ACHN (cell line): ENCODE data around the gene FHAD1.

Experiments
- DNase-seq: peaks from one replicate; pipeline ENCODE4 v3.0.0-alpha.2; 2015
- in situ Hi-C: cut with HindIII; loops from 2 replicates; pipeline ENCODE4 v1.10.0; 2017; ENCODE audit warnings: low sequenced_read_pairs, low pct_ligation_motif_present, low pct_unique_long_range_greater_than_20kb

FHAD1 gene

GRCh38 chr1:15348648-15349047, 101.6 kb downstream of the FHAD1 start:
- in situ Hi-C loops, result no loop called here
- DNase-seq, result no peak

DNA sequence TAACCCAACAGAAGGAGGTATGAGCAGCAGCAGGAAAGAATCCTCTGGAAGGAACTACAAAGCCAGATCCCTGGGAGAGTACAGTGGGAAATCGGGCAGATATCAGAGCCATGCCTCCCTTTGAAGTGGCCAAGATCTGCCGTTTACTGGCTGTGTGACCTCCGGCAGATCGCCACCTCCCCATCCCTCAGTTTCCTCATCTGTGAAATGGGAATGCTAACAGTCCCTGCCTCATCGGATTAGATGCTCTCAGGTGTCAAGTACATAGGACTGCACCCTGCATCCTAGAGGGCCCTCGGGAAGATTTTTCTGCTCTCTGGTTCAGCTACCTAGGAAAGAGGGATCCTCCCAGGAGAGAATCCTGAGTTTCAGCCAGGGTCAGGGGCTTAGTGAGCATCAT, 102.1 kb downstream of the FHAD1 start:
- DNase-seq, result no peak

GRCh38 chr1:15350151-15350550, 103.1 kb downstream of the FHAD1 start:
- in situ Hi-C loops, result no loop called here
- DNase-seq, result no peak

More for the DNA sequence above, 102.1 kb downstream of the FHAD1 start:
- in situ Hi-C loops, result no loop called here

DNA sequence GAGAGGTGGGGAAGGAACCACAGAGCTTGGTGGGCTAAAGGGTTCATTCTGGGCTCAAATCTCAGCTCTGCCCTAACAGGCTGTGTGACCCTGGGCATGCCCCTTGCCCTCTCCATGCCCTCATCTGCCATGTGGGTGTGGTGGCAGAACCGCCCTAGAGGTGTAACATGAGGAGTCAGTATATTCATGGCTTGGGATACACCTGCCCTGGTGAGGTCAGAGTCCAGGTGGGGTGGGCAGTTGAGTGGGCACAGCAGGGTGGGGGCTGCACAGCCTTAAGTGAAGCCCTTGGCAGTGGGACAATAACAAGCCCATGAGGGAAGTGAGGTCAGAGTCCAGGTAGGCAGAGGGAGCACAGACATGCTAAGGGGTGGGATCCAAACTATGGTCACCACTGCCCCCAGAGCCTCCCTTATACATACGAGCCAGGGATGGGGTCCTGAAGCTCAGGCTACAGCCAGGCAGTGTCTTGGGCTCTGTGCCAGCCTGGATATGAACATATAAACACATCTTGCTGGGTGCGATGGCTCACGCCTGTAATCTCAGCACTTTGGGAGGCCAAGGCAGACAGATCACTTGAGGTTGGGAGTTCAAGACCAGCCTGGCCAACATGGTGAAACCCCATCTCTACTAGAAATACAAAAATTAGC, 103.7 kb downstream of the FHAD1 start:
- no peak for DNase-seq
- in situ Hi-C loops, result no loop called here

DNA sequence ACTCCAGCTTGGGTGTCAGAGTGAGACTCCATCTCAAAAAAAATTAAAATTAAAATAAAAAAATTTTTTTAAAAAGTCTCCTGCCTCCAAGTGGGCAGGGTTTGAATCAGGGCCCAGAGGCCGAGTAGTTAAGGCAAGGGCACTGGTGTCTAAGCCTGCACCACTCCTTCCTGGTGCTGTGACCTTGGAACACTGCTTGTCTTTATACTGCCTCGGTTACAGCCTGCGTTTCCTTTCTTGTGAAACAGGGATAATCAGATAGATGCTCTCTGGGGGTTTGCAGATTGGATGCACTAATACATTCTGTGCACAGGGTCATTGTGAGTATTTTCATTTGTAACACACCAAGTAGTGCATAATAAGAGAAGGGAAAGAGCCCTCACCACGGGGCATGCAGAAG, 104.3 kb downstream of the FHAD1 start:
- no peak for DNase-seq

GRCh38 chr1:15352128-15352957, 105.3 kb downstream of the FHAD1 start:
- in situ Hi-C loops, result no loop called here
- DNase-seq, result peak; percentile 89

More for the DNA sequence above, 104.3 kb downstream of the FHAD1 start:
- in situ Hi-C loops, result no loop called here

DNA sequence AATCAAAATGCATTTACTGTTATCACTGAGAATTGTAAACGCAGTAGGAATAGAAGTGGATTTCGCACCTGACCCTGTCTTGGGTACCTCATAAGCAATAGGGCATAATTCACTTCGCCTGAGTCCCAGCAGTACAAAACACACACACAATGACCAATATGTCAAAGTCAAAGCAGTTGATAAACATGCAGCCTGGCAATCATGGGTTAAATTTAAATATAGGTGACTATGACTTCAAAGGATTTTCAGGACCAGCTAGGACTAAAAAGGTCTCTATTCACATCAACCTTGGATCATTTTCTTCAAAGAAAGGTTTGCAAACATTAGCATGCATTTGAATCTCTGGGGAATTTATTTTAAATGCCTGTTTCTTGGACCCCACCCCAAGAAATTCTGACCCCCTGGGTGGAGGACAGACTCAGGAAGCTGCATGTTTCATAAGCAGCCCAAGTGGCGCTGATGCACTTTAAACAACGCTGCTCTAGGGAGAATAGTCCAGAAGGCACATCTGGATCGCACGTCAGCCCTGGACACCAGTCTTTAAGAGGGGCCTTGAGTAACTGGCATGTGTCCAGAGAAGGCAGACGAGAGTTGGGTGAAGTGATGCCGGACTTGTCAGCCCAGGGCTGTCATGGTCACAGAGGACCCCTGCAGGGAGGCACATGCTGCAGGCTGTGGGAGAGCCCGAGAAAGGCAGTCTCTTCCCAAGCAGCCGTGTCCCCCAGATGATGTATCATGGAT, 107.0 kb downstream of the FHAD1 start:
- no peak for DNase-seq
- in situ Hi-C loops, result no loop called here

- in situ Hi-C loops, result no loop called here
- DNase-seq, result no peak
Observed at GRCh38 chr1:15354580-15354965, 107.5 kb downstream of the FHAD1 start.

DNA sequence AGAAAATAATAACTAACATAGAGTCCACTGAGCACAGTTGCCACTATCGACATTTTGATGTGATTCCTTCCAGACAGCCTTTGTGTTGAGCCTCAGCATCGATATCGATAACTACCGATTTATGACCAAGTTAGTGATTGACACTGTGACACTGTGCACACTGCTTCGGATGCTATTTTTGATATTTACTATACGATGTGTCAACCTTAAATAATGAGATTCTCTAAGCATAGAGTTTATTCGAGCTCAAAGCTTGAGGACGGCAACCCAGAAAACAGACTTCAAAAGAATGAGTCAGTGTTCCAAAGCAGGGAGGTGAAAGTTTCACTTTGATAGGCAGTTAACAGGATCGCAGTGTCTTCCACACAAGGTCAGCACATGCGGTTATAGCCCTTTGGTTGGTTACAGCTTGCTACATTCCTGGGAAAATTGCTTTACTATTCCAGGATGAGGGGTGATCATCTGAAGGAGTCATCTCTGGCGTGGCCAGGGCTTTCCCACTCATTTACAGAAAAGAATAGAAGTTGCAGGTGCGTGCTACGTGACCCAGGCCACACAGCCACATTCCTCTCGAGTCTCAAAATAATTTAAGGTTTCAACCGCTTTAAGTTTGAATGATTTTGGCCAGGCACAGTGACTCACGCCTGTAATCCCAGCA, 109.1 kb downstream of the FHAD1 start:
- in situ Hi-C loops, result no loop called here
- DNase-seq, result peak; percentile 95

GRCh38 chr1:15357612-15358207, 110.7 kb downstream of the FHAD1 start:
- in situ Hi-C loops, result no loop called here

GRCh38 chr1:15358565-15359133, 111.6 kb downstream of the FHAD1 start:
- no peak for DNase-seq
- in situ Hi-C loops, result no loop called here

More at GRCh38 chr1:15357612-15358207, 110.7 kb downstream of the FHAD1 start:
- DNase-seq, result no peak

- no peak for DNase-seq
- in situ Hi-C loops, result no loop called here
Observed at GRCh38 chr1:15360700-15361099, 113.7 kb downstream of the FHAD1 start.

DNA sequence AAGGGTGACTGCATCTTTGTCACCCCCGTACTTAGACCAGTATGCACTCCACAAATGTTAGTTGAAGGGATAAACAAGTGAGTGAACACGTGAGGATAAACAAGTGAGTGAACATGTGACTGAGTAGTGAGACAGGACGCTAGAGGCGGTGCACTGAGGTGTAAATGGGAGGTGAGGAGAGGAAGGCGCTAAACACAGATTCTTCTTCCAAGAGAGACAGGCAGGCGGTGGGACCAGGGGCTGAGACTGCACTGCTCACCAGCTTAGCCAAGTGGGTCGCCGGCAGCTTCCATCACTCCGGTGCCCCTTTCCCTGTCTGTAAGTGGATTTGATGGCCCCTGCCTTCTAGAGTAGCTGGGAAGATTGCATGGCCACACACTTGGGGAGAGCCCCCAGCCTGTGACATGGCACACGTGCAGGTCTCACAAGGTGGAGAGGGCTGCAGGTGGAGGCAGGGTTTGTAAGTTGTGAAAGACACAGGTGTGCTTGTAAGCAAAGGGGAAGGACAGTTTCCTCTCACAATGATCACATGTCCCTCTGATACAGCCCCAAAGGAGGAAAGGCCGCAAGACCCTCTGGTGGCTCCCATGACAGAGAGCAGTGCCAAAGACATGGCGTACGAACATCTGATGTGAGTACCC, 115.2 kb downstream of the FHAD1 start:
- in situ Hi-C loops, result no loop called here
- DNase-seq, result no peak

DNA sequence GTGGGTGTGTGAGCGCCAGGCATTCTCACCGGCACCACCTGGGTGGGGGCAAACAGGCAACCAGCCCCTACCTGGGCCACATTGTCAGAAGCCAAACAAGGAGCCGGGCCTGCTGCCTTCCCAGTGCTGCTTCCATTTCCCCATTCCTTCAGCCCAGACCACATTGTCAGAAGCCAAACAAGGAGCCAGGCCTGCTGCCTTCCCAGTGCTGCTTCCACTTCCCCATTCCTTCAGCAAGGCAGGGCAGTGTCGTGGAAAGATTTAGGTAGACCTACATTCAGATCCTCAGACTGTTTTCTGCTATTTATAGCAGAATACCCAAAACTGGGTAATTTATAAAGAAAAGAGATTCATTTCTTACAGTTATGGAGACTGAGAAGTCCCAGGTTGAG, 115.7 kb downstream of the FHAD1 start:
- DNase-seq, result no peak
- in situ Hi-C loops, result no loop called here

DNA sequence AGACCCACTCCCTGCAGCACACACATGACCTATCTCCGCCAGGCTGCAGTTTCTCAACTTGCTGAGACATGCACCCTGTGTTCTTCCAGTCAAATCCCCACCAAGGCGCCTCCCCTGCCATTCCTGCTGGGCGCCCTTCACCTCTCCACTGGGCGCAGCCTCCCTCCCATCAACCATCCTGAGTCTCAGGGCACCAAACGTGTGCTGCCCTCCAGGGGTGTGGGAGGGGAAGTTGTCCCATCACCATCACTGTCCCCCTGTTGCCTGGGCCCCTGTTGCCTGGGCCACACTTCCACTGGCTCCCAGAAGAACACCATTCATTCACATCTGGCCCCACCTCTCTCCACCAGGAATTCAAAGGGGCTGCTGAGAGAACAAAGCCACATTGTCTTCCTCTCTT, 117.7 kb downstream of the FHAD1 start:
- no peak for DNase-seq

DNA sequence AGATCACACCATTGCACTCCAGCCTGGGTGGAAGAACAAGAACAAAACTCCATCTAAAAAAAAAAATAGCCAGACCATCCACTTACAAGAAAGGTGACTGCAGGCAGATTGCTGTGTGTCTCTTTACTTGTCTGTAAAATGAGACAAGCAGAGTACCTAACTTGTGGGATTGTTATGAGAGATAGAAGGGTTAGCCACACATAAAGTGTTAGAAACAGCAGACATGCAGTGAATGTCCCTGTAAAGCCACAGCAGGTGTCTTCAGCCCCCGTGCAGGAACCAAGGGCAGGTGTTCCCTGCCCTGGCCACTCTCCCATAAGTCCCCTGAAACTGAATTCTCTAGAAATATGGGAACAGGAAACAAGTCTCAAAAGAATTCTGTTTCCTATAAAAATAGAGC, 121.9 kb downstream of the FHAD1 start:
- DNase-seq, result no peak
- in situ Hi-C loops, result no loop called here

More for the DNA sequence above, 117.7 kb downstream of the FHAD1 start:
- in situ Hi-C loops, result no loop called here

DNA sequence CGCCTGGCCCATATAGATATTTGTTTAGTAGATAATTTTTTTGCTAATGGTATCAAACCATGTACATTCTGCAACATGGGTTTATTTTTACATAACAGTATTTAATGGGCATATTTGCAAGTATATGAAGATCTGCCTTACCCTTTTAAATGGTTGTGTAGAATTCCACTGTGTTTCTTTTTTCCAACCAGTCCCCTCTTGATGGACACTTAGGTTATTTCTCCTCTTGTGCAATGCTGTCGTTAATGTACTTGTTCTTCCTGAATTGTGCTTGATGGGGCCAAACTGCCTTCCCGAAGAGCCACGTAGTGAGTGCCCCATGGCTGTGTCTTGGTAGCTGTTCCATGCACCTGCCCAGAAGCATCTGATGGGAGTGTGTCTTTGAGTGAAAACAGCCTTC, 123.2 kb downstream of the FHAD1 start:
- in situ Hi-C loops, result no loop called here

More for the DNA sequence above, 123.2 kb downstream of the FHAD1 start:
- DNase-seq, result no peak
